ENCODE results near the gene RIN1. TPM values are rescaled to one million over a fixed set of nuclear protein-coding genes. Genes with fewer than 3 reads are reported as not detected.

RIN1 gene
- total RNA-seq, 6 experiments from 2014 or later, result 0.46 to 1.8 (median 0.94) TPM

DNA sequence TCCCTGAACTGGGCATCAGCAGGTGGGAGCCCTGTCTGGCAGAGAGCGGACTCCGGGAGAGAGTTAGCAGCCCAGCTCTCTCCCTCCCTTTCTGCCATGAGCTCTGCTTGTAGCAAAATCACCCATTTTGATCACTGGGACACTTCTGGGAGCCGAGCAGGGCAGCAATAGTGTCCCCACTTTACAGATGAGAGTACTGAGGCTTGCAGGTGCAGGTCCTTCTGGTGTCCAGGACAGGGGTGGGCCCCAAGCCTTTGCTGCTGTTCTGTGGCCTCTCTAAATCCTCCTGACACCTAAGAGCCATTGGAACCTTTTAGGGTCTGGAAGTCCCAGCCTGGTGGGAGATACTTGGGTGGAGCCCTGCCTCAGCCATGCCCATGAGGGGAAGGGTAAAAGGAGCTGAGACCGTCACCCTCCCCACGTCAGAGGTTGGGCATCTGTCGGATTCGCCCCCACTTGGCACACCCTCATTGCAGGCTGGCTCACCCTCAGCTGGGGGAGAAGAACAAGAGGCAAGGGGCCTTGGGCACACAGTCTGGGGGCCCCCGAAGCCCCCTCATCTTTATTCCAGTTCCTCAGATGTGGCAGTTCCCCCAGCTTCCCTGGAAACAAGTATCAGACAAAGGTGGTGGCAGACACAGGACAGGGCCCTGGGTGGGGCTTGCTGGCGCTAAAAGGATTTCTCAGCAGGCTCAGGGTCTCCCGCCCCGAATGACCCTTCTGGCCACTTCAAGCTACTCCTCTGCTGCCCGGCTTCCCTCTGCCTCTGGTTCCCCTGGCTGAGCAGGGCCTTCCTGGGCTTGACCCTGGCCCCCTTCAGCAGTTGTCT lies 4.5 kb downstream of the RIN1 start:
- Histone ChIP-seq H3K9me3 (no peaks in the 10 kb centered on the region), H3K4me1 (peaks cover 0 to 17% (median 2%) of the 10 kb centered on the region in 4 donors), H3K27ac (no peak overlapping the region), H3K27me3 (no peaks in the 10 kb centered on the region), H3K4me3 (no peak overlapping the region), H3K36me3 (no peaks in the 10 kb centered on the region)
- intact Hi-C loops (cut with DNase I), result no loop called here
- DNase-seq (peak in 1 of 3 donors; percentile 37), ATAC-seq (no peak)
- 85% methylated on average over 2 of the region's 12 CpGs for WGBS (ENCODE audit: insufficient coverage, low coverage, low lambda C conversion rate, missing lambda C conversion rate)
- TF ChIP-seq POLR2A (IDR thresholded peaks at IDR 0.05), result no peak
- TF ChIP-seq, protein P1, sequence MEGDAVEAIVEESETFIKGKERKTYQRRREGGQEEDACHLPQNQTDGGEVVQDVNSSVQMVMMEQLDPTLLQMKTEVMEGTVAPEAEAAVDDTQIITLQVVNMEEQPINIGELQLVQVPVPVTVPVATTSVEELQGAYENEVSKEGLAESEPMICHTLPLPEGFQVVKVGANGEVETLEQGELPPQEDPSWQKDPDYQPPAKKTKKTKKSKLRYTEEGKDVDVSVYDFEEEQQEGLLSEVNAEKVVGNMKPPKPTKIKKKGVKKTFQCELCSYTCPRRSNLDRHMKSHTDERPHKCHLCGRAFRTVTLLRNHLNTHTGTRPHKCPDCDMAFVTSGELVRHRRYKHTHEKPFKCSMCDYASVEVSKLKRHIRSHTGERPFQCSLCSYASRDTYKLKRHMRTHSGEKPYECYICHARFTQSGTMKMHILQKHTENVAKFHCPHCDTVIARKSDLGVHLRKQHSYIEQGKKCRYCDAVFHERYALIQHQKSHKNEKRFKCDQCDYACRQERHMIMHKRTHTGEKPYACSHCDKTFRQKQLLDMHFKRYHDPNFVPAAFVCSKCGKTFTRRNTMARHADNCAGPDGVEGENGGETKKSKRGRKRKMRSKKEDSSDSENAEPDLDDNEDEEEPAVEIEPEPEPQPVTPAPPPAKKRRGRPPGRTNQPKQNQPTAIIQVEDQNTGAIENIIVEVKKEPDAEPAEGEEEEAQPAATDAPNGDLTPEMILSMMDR (IDR thresholded peaks at IDR 0.05), result no peak

DNA sequence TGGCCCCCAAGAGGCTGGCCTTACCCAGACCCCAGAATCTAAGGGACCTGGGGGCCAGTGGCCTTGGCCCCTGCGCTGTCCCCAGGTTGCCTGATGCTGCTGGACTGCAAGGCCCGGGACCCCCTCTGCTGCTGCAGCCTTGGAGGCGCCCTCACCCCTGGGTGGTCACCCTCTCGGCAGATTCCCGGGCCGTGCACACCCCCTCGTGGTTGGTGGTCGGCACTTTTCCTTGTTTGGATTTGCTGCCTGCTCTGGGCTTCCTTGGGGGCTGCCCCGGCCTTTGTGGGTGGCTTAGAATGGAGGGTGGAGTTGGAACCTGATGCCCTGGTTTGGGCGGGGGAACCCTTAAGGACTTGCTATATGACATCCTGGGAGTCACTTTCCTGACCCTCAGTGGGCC lies 5.3 kb downstream of the RIN1 start:
- Histone ChIP-seq H3K4me1 (peaks cover 0 to 10% (median 0%) of the 10 kb centered on the region in 4 donors), H3K36me3 (no peaks in the 10 kb centered on the region), H3K9me3 (no peaks in the 10 kb centered on the region), H3K27ac (no peak overlapping the region), H3K27me3 (no peaks in the 10 kb centered on the region), H3K4me3 (no peak overlapping the region)
- DNase-seq (no peak), ATAC-seq (no peak)
- 32% methylated on average over 3 of the region's 10 CpGs for WGBS (ENCODE audit: insufficient coverage, low coverage, low lambda C conversion rate, missing lambda C conversion rate)
- intact Hi-C loops (cut with DNase I), result no loop called here
- TF ChIP-seq POLR2A (IDR thresholded peaks at IDR 0.05), result no peak
- TF ChIP-seq, protein P1 (IDR thresholded peaks at IDR 0.05), result no peak

GRCh38 chr11:66329165-66329673 lies 7.0 kb downstream of the RIN1 start:
- Histone ChIP-seq H3K9me3 (no peaks in the 10 kb centered on the region), H3K4me3 (no peak overlapping the region), H3K36me3 (no peaks in the 10 kb centered on the region), H3K4me1 (peaks cover 0 to 8% (median 0%) of the 10 kb centered on the region in 4 donors), H3K27ac (no peak overlapping the region), H3K27me3 (no peaks in the 10 kb centered on the region)
- ATAC-seq (no peak), DNase-seq (no peak)
- TF ChIP-seq, protein P1 (IDR thresholded peaks at IDR 0.05), result no peak
- TF ChIP-seq POLR2A (IDR thresholded peaks at IDR 0.05), result no peak
- intact Hi-C loops (cut with DNase I), result no loop called here
- WGBS (ENCODE audit: insufficient coverage, low coverage, low lambda C conversion rate, missing lambda C conversion rate), result 78% methylated on average over 3 of the region's 3 CpGs

DNA sequence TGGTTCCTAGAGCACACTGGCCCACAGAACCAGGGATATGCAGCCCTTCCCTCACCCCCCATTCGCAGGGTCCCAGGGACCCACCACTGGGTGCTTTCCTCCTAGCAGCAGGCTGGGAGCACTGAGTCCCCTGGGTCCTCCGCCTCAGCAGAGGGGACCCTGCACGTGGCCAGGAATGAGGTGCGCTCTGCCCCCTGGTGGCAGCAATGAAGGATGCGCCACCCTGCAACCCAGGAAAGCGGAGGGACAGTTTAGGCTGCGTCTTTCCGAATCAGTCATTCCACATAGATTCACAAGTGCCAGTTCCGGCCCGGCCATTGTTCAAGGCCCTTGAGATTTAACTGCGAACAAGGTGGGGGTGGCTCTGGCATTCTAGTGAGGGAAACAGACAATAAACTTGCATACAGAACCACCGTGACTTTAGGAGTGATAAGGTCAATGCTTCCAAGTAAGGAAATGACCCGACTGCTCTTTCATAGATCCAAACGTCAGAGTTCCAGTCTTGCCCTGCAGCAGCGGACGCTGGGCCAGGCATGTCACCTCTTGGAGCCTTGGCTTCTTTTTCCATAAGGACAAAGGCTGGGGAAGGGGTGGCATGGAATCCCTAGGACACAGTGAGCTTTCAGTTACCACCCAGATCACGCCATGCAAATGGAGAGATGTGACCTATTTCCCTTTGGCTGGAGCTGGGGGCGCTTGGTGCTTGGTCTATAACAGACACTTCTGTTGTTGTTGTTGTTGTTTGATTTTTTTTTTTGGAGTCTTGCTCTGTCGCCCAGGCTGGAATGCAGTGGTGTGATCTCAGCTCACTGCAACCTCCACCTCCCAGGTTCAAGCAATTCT lies 7.7 kb downstream of the RIN1 start:
- peak; percentile 86 to 96 (median 92) for ATAC-seq
- WGBS (ENCODE audit: insufficient coverage, low coverage, low lambda C conversion rate, missing lambda C conversion rate), result 1% methylated on average over 13 of the region's 19 CpGs
- intact Hi-C loops (cut with DNase I), result no loop called here

More for the DNA sequence above, 7.7 kb downstream of the RIN1 start:
- H3K9me3 ChIP-seq, result no peaks in the 10 kb centered on the region
- no peaks in the 10 kb centered on the region for H3K36me3 ChIP-seq
- DNase-seq, result peak in 2 of 3 donors; percentile 68 to 79
- TF ChIP-seq, protein P1 (IDR thresholded peaks at IDR 0.05), result peak; percentile 93 to 98 (median 96)
- no peak for TF ChIP-seq POLR2A (IDR thresholded peaks at IDR 0.05)
- H3K4me3 ChIP-seq, result no peak overlapping the region
- H3K27ac ChIP-seq, result no peak overlapping the region
- H3K27me3 ChIP-seq, result no peaks in the 10 kb centered on the region
- peaks cover 0 to 8% (median 0%) of the 10 kb centered on the region in 4 donors for H3K4me1 ChIP-seq
